Coronary artery (tissue), 2 donors: ENCODE measurements around the gene TACC2.

Experiments
- DNase-seq: peaks from one replicate; pipeline ENCODE4 v3.0.0-alpha.2; 2017; ENCODE audit warnings: low spot score
- H3K27ac ChIP-seq, 2 donors: fragments of 200-600 bp; sonication (generic); one replicate each; pipeline ENCODE4 v1.5.1; 2016 to 2019
- H3K4me3 ChIP-seq: fragments of 200-600 bp; sonication (generic); 2 replicates; pipeline ENCODE4 v1.5.1; 2016; ENCODE audit warnings: mild to moderate bottlenecking, moderate library complexity
- CTCF ChIP-seq: fragments of 200-600 bp; sonication (generic); IDR thresholded peaks from one replicate; pipeline ENCODE4 v1.5.1; 2019; ENCODE audit warnings: antibody characterized with exemption

TACC2 gene

GRCh38 chr10:122181041-122181732 is 192.2 kb downstream of the TACC2 start:
- no peak for DNase-seq
- Histone ChIP-seq H3K4me3 (no peak overlapping the region), H3K27ac (no peak overlapping the region)
- no peak for TF ChIP-seq CTCF

- H3K27ac ChIP-seq, result no peak overlapping the region
- TF ChIP-seq CTCF, result no peak
- H3K4me3 ChIP-seq, result no peak overlapping the region
- no peak for DNase-seq
These were observed 192.9 kb downstream of the TACC2 start for GRCh38 chr10:122181876-122182275.

- H3K27ac ChIP-seq, result no peak overlapping the region
- no peak for DNase-seq
- no peak overlapping the region for H3K4me3 ChIP-seq
- no peak for TF ChIP-seq CTCF
These were observed 193.3 kb downstream of the TACC2 start for GRCh38 chr10:122182308-122182707.

- no peak for TF ChIP-seq CTCF
- H3K4me3 ChIP-seq, result no peak overlapping the region
- H3K27ac ChIP-seq, result no peak overlapping the region
- no peak for DNase-seq
These were observed 195.3 kb downstream of the TACC2 start for GRCh38 chr10:122184254-122184653.

- Histone ChIP-seq H3K27ac (no peak overlapping the region), H3K4me3 (no peak overlapping the region)
- DNase-seq, result no peak
- TF ChIP-seq CTCF, result no peak
These were observed 196.7 kb downstream of the TACC2 start for GRCh38 chr10:122185643-122186042.

- DNase-seq, result no peak
- no peak for TF ChIP-seq CTCF
- H3K27ac ChIP-seq, result no peak overlapping the region
These were observed 198.2 kb downstream of the TACC2 start for GRCh38 chr10:122186816-122187810.

More at GRCh38 chr10:122186816-122187810, 198.2 kb downstream of the TACC2 start:
- no peak overlapping the region for H3K4me3 ChIP-seq
